Lung (tissue), 12 donors: ENCODE results near the gene TEDC1. TPM values are rescaled to one million over a fixed set of nuclear protein-coding genes. Genes with fewer than 3 reads are reported as not detected.

ENCODE experiments used
- ATAC-seq: fragments of 200-7000 bp; cut with Tn5 transposase; one replicate; pipeline ENCODE4 v1.9.1; 2020; ENCODE audit warnings: moderate number of reproducible peaks; ENCODE audit not compliant: insufficient read depth, low FRiP score
- DNase-seq, 3 donors: peaks; one replicate each; pipeline ENCODE4 v3.0.0-alpha.2; 2013 to 2017
- H3K27ac ChIP-seq, 2 donors: one replicate each; pipeline ENCODE4 v1.5.1; 2013; ENCODE audit warnings: mild to moderate bottlenecking in 2 of 2, moderate library complexity in 2 of 2, control low read depth in 1 of 2, inconsistent platforms in 1 of 2, low read depth in 1 of 2, low read length in 1 of 2
- H3K27me3 ChIP-seq, 3 donors: one replicate each; pipeline ENCODE4 v1.5.1; 2013; ENCODE audit warnings: low read length in 2 of 3; ENCODE audit not compliant: control insufficient read depth in 3 of 3, insufficient read depth in 3 of 3
- H3K36me3 ChIP-seq, 4 donors: one replicate each; pipeline ENCODE4 v1.5.1; 2013; ENCODE audit warnings: low read length in 4 of 4, mild to moderate bottlenecking in 1 of 4, moderate library complexity in 1 of 4; ENCODE audit not compliant: control insufficient read depth in 4 of 4, insufficient read depth in 4 of 4
- H3K4me1 ChIP-seq, 5 donors: one replicate each; pipeline ENCODE4 v1.5.1; 2013; ENCODE audit warnings: low read length in 5 of 5, mild to moderate bottlenecking in 2 of 5, moderate library complexity in 1 of 5; ENCODE audit not compliant: control insufficient read depth in 5 of 5, insufficient read depth in 5 of 5
- H3K4me3 ChIP-seq: one replicate; pipeline ENCODE4 v1.5.1; 2013; ENCODE audit warnings: mild to moderate bottlenecking, control low read depth, moderate library complexity
- H3K9ac ChIP-seq, 2 donors: one replicate each; pipeline ENCODE4 v1.5.1; 2013; ENCODE audit warnings: low read length in 2 of 2, control low read depth in 1 of 2; ENCODE audit not compliant: insufficient read depth in 1 of 2
- H3K9me3 ChIP-seq, 4 donors: one replicate each; pipeline ENCODE4 v1.5.1; 2013; ENCODE audit warnings: low read length in 3 of 4, mild to moderate bottlenecking in 1 of 4, moderate library complexity in 1 of 4; ENCODE audit not compliant: control insufficient read depth in 4 of 4, insufficient read depth in 3 of 4
- CTCF ChIP-seq: IDR thresholded peaks from 2 replicates; pipeline ENCODE4 v1.5.1; 2012; ENCODE audit warnings: mild to moderate bottlenecking; ENCODE audit errors: control extremely low read depth, extremely low read depth
- WGBS, 2 donors: extraction: QIAGEN DNeasy Blood & Tissue Kit; methylation state at CpG; one replicate each; pipeline ENCODE4 v1.1.7; 2013; 5-methylcytosine and 5-hydroxymethylcytosine counted together
- polyA plus RNA-seq, 2 donors: library from polyadenylated mRNA; stranded (reverse); fragments of 200-250 nt; gene quantifications; one replicate each; pipeline ENCODE4 v1.2.1, GENCODE V29; 2013
- total RNA-seq, 2 donors: library from RNA; depleted of rRNA in 1 of 2; stranded (reverse); fragments of >200 nt in 1 of 2; gene quantifications; one replicate each; pipeline ENCODE4 v1.2.1, GENCODE V29; 2014 to 2021
- donor health status: control.
- donor health status: control.
- donor health status: Bipolar disorder and iron deficiency.
- donor health status: healthy.
- donor health status: DM: yes; HTN: yes; CAD: no.

TEDC1 gene
- total and polyA plus RNA-seq, 4 donors: 5.8 to 20.8 (median 14.4) TPM

DNA sequence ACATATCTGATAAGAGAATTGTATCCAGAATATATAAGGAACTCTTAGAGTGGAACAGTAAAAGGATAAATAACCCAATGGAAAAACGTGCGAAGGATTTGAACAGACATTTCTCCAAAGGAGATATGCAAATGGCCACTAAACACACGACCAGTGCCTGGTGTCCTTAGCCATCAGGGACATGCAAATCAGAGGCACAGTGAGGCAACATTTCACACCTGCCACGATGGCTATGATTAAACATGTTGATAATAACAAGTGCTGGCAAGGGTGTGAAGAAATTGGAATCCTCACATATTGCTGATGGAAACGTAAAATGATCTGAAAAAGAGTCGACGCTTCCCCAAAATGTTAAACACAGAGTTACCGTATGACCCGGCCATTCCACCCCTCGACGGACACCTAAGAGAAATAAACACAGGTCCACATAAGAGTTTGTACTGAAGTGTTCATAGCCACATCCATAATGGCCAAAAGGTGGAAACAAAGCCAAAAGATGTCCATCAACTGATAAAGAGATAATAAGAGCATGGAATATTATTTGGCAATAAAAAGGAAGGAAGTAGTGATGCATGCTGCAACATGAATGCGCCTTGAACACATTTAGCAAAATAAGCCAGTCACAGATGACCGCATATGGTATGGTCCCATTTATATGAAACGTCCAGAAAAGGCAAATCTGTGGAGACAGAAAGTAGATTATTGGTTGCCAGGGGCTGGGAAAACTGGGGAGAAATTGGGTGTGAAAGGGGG lies 29.1 kb downstream of the TEDC1 start:
- Histone ChIP-seq H3K27ac (no peak overlapping the region), H3K36me3 (no peaks in the 10 kb centered on the region), H3K4me1 (no peaks in the 10 kb centered on the region), H3K9me3 (no peaks in the 10 kb centered on the region), H3K27me3 (peaks cover 0 to 4% (median 3%) of the 10 kb centered on the region in 3 donors), H3K9ac (no peak overlapping the region), H3K4me3 (no peak overlapping the region)
- 67 to 75% methylated on average over 14 of the region's 14 CpGs for WGBS, 2 donors
- ATAC-seq: no peak
- TF ChIP-seq CTCF: no peak
- DNase-seq: no peak

GRCh38 chr14:105525326-105525725 lies 34.3 kb downstream of the TEDC1 start:
- peaks cover 0 to 6% (median 0%) of the 10 kb centered on the region in 3 donors for H3K27me3 ChIP-seq
- H3K4me1 ChIP-seq: peaks cover 0 to 22% (median 6%) of the 10 kb centered on the region in 5 donors
- H3K27ac ChIP-seq: no peak overlapping the region
- no peak overlapping the region for H3K4me3 ChIP-seq
- H3K9me3 ChIP-seq: no peaks in the 10 kb centered on the region
- TF ChIP-seq CTCF: no peak
- H3K36me3 ChIP-seq: no peaks in the 10 kb centered on the region
- ATAC-seq (no peak), DNase-seq (no peak)
- H3K9ac ChIP-seq: no peak overlapping the region
- WGBS, 2 donors: 91% methylated on average over 9 of the region's 9 CpGs

DNA sequence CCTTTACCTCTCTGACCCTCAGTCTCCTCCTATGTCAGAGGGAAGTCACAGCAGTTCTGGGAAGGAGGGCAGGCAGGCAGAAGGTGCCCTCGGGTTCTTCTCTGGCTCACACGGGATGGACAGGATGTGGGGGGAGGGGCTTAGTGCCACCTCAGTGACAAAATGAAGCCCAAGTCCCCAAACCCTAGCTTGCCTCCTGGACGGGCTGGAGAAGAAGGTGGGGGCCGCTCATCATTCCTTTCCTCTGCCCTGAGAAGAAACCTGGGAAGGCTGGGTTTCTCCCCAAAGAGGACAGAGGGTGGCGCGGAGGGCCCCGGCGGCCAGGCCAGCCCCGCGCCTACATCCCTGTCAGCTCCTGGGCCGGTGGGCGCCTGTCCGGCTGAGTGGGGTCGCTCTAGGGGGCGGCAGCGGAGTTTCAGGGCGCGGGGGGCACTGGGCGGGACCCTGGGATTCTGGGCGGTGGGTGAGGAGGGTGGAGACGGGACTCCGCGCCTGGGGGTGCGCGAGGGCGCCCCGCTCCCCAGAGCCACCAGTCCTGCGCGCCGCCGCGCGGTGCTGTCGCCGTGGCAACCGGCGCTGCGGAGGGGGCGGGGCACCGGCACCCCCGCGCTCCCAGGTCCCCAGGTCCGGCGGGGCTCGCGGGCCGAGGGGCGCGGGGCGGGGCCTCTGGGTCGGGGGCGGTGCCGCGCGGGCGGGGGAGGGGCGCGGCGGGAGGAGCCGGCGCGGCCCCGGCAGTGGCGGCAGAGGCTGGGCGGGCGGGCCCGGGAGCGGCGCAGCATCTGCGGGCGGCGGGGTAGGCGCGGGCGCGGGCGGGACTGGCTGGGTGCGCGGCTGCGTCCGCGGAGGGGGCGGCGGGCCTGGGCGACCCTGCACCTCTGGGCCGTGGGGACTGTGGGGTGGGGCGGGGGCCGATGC lies 35.1 kb downstream of the TEDC1 start, which contains the start of gene TMEM121:
Gene TMEM121 (plus strand): TSS at position 723 of the 915 bp plus-strand sequence. CDS start 2,252 bp downstream, outside the sequence.
- peaks cover 0 to 22% (median 6%) of the 10 kb centered on the region in 5 donors for H3K4me1 ChIP-seq
- 1 to 2% methylated on average over 36 to 88 of the region's 88 CpGs for WGBS, 2 donors
- H3K9me3 ChIP-seq: no peaks in the 10 kb centered on the region
- no peak for TF ChIP-seq CTCF
- peak within 1 kb of the TSS; percentile 11 for H3K4me3 ChIP-seq
- DNase-seq: peak; percentile 29 to 57 (median 44)
- peaks cover 0 to 6% (median 0%) of the 10 kb centered on the region in 3 donors for H3K27me3 ChIP-seq
- no peaks in the 10 kb centered on the region for H3K36me3 ChIP-seq
- peak within 1 kb of the TSS in 1 of 2 donors; percentile 15 for H3K27ac ChIP-seq
- no peak for ATAC-seq
- H3K9ac ChIP-seq: no peak within 1 kb of the TSS
